ENCODE measurements around the gene PGBD5. TPM values are rescaled to one million over a fixed set of nuclear protein-coding genes. Genes with fewer than 3 reads are reported as not detected.

The PGBD5 gene
- total and polyA plus RNA-seq, 9 of the 15 experiments (the other 6 are each of a cell fraction or from before 2014, with no cell fraction given) = under 0.01 to 0.40 (median 0.10) TPM; not detected in 3

GRCh38 chr1:230326971-230327891, 98.9 kb downstream of the PGBD5 start (continued):
- TF ChIP-seq CTCF (IDR thresholded peaks at IDR 0.05 in 2 of 3, conservative IDR thresholded peaks at IDR 0.05 in 1 of 3; ENCODE audit: insufficient read depth in 2 of 3, low read depth in 1 of 3, low read length in 3 of 3) = peak in 2 of 3 experiments; percentile 12 to 28; a peak in 1 of 6 replicates
- TF ChIP-seq YY1 (IDR thresholded peaks at IDR 0.05; ENCODE audit: borderline replicate concordance in 1 of 3, control insufficient read depth in 1 of 3, extremely low read depth in 1 of 3, insufficient read depth in 3 of 3, insufficient read length in 1 of 3, insufficient replicate concordance in 2 of 3, low read depth in 1 of 3, low read length in 2 of 3) = peak in 1 of 3 experiments; percentile 9
- TF ChIP-seq ZNF232 (CRISPR knock-in tag; IDR thresholded peaks at IDR 0.05) = 0 out of 2 replicates have a peak, but pooled peaks have one; percentile 49

GRCh38 chr1:230323686-230324085, 102.4 kb downstream of the PGBD5 start:
- no TSS peak for BruUV-seq (replicated peaks)
- H3K9me3 ChIP-seq (replicated peaks; ENCODE audit: control insufficient read depth, insufficient read depth, low read depth, low read length) = no peaks in the 10 kb centered on the region
- H2AFZ ChIP-seq (ENCODE audit: low read depth, low read length) = no peak overlapping the region
- no peaks in the 10 kb centered on the region for H3K36me3 ChIP-seq (ENCODE audit: control insufficient read depth, insufficient read depth, low read length)
- in situ Hi-C loops (cut with MboI) = loop anchor here (25.0 kb wide), 1 partner anchor 611 kb away; no protein-coding TSS in a partner anchor
- WGBS (ENCODE audit: insufficient coverage, low coverage, missing lambda C conversion rate) = 3% methylated on average over 9 of the region's 9 CpGs
- intact Hi-C loops (cut with micrococcal nuclease) = no loop called here
- H3K27me3 ChIP-seq (ENCODE audit: control insufficient read depth in 2 of 2, insufficient read depth in 2 of 2, low read length in 2 of 2) = peaks cover 65 to 96% of the 10 kb centered on the region in 2 experiments
- POLR2A ChIA-PET = interaction anchor here (0.5 to 1.5 kb wide), 2 partner anchors 9 to 655 kb away, joined by 4 to 7 read pairs; no protein-coding TSS in a partner anchor
- H4K20me1 ChIP-seq (replicated peaks; ENCODE audit: control insufficient read depth, insufficient read depth, low read length) = no peaks in the 10 kb centered on the region; the same call in 1 of the 2 replicates
- H3K9me1 ChIP-seq (ENCODE audit: control insufficient read depth, insufficient read depth, low read length) = peaks cover 2% of the 10 kb centered on the region
- CTCF ChIA-PET (ENCODE audit: low intra/inter-chr PET ratio) = no interaction called here
- peaks cover 5 to 7% of the 10 kb centered on the region in 2 experiments; a peak in 4 of 5 replicates for H3K4me1 ChIP-seq (replicated peaks in 1 of 2; ENCODE audit: control insufficient read depth in 2 of 2, insufficient read depth in 2 of 2, low read length in 2 of 2)
- DNase-seq (ENCODE audit: extremely low read depth in 1 of 4, low spot score in 3 of 4) (no peak), ATAC-seq (no peak), FAIRE-seq (no peak)
- no peak overlapping the region for H3K4me2 ChIP-seq (ENCODE audit: insufficient read depth, low read length)
- no peak overlapping the region for H3K9ac ChIP-seq (ENCODE audit: insufficient read depth in 1 of 2, low read depth in 2 of 2, low read length in 2 of 2)
- H3K79me2 ChIP-seq (ENCODE audit: control insufficient read depth, insufficient read depth, low read length) = no peaks in the 10 kb centered on the region
- no peak overlapping the region for H3K27ac ChIP-seq (ENCODE audit: extremely low read depth, low read depth, low read length)
- no peak overlapping the region for H3K4me3 ChIP-seq
- TF ChIP-seq ETS1 (conservative IDR thresholded peaks at IDR 0.05; ENCODE audit: control insufficient read depth, low read depth, low read length) = no peak
- TF ChIP-seq FOXP4 (CRISPR knock-in tag; IDR thresholded peaks at IDR 0.05; ENCODE audit: borderline replicate concordance) = no peak
- TF ChIP-seq SIN3B (IDR thresholded peaks at IDR 0.05; ENCODE audit: low read depth) = no peak
- no peak for TF ChIP-seq PML (IDR thresholded peaks at IDR 0.05; ENCODE audit: low read length)

All from K562 (cell line).